ENCODE data around the gene YJU2.

YJU2 gene

DNA sequence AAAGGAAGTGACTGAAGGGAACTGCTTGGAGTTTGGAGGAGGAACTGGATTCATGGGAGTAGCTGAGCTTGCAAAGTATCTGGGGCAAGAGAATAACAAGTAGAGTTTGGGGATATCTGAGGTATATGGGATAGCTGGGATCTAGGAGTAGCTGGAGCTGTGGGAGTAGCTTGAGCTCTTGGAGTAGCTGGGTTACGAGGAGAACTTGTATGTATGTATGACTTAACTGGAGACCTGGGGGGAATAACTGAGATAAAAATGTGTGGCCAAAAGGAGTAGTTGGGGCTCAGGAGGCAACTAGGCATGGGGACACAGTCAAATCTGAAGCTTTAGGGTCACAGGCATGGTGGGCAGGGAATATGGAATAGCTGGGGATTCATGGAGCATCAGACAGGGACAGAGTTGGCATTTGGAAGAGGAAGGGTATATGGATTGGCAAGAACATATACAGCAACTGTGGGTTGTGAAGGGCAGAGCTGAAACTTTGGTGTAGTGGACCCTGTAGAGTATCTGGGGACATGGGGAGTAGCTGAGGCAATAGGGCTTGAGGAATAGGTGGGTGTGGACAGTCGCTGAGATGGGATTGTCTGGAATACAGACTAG, 45.8 kb upstream of the YJU2 start:
- no peaks in the 10 kb centered on the region for H3K4me1 ChIP-seq (ENCODE audit: control insufficient read depth in 1 of 2, insufficient read depth in 1 of 2, low read depth in 1 of 2, low read length in 1 of 2)
- H3K36me3 ChIP-seq = no peaks in the 10 kb centered on the region
- H3K27ac ChIP-seq = no peak overlapping the region
- no peaks in the 10 kb centered on the region for H3K9me3 ChIP-seq
- TF ChIP-seq, protein P1, sequence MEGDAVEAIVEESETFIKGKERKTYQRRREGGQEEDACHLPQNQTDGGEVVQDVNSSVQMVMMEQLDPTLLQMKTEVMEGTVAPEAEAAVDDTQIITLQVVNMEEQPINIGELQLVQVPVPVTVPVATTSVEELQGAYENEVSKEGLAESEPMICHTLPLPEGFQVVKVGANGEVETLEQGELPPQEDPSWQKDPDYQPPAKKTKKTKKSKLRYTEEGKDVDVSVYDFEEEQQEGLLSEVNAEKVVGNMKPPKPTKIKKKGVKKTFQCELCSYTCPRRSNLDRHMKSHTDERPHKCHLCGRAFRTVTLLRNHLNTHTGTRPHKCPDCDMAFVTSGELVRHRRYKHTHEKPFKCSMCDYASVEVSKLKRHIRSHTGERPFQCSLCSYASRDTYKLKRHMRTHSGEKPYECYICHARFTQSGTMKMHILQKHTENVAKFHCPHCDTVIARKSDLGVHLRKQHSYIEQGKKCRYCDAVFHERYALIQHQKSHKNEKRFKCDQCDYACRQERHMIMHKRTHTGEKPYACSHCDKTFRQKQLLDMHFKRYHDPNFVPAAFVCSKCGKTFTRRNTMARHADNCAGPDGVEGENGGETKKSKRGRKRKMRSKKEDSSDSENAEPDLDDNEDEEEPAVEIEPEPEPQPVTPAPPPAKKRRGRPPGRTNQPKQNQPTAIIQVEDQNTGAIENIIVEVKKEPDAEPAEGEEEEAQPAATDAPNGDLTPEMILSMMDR (IDR thresholded peaks at IDR 0.05) = no peak
- H3K27me3 ChIP-seq = peaks cover 67% of the 10 kb centered on the region
- H3K4me3 ChIP-seq (ENCODE audit: low read depth in 1 of 2, low read length in 1 of 2) = no peak overlapping the region

- Histone ChIP-seq H3K9me3 (no peaks in the 10 kb centered on the region), H3K27ac (no peak overlapping the region), H3K27me3 (peaks cover 59% of the 10 kb centered on the region), H3K4me1 (ENCODE audit: control insufficient read depth in 1 of 2, insufficient read depth in 1 of 2, low read depth in 1 of 2, low read length in 1 of 2) (no peaks in the 10 kb centered on the region), H3K36me3 (no peaks in the 10 kb centered on the region), H3K4me3 (ENCODE audit: low read depth in 1 of 2, low read length in 1 of 2) (no peak overlapping the region)
- TF ChIP-seq, protein P1 (IDR thresholded peaks at IDR 0.05) = no peak
Observed at GRCh38 chr19:4201798-4202197, 45.1 kb upstream of the YJU2 start.

DNA sequence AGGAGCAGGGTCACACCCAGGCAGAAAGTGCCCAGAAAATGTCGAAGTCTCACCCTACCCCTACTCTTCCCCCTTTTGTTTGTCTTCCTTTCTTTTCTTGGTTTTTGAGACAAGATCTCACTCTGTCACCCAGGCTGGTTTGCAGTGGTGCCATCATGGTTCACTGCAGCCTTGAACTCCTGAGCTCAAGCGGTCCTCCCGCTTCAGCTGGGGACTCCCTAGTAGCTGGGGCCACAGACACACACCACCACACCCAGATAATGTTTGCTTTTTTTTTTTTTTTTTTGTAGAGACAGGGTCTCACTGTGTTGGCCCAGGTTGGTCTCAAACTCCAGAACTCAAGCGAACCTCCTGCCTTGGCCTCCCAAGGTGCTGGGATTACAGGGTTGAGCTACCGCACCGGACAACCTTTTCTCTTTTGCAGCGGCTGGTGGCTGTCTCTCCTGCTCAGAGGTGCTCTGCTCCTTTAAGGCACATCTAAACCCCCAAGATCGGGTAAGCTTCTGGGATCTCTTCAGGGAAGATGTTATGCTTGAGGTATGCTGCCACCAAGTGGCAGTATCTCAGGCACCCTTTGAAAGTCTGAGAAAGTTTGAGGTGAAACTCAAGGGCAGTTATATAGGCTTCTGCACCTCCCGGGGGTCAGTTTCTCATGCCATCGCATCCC, 39.9 kb upstream of the YJU2 start:
- no peaks in the 10 kb centered on the region for H3K4me1 ChIP-seq (ENCODE audit: control insufficient read depth in 1 of 2, insufficient read depth in 1 of 2, low read depth in 1 of 2, low read length in 1 of 2)
- no peaks in the 10 kb centered on the region for H3K9me3 ChIP-seq
- H3K27ac ChIP-seq = no peak overlapping the region
- no peak overlapping the region for H3K4me3 ChIP-seq (ENCODE audit: low read depth in 1 of 2, low read length in 1 of 2)
- TF ChIP-seq, protein P1 (IDR thresholded peaks at IDR 0.05) = no peak
- H3K36me3 ChIP-seq = no peaks in the 10 kb centered on the region
- peaks cover 8% of the 10 kb centered on the region for H3K27me3 ChIP-seq

DNA sequence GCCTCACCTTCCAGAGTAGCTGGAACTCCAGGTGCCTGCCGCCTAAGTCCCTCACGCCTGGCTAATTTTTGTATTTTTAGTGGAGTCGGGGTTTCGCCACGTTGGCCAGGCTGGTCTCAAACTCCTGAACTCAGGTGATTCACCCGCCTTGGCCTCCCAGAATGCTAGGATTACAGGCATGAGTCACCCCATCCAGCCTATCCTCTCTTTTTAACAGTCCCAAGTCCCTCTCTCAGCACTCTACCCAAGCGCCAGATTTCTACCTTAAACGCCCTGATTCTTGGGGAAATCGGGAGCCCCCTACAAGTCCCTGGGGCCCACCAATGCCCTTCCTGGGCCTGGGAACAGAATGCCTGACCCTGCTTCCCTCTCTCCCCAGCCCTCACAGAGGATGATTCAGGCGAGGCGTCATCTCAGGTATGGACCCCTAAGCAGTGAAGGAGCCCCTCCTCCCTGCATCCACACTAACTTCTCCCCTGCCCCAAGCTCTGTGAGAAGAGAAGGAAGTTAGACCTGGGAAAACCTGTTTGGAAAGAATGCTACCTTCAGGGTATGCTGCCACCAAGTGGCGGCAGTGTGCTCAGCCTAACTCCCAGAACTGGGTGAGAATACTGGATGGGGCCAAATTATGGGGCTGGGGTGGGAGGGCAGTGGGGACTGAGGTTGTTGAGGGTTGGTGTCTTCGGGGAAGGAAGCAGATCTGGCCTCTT, 38.3 kb upstream of the YJU2 start:
- no peaks in the 10 kb centered on the region for H3K4me1 ChIP-seq (ENCODE audit: control insufficient read depth in 1 of 2, insufficient read depth in 1 of 2, low read depth in 1 of 2, low read length in 1 of 2)
- peaks cover 4% of the 10 kb centered on the region for H3K27me3 ChIP-seq
- H3K9me3 ChIP-seq = no peaks in the 10 kb centered on the region
- no peak overlapping the region for H3K27ac ChIP-seq
- H3K36me3 ChIP-seq = no peaks in the 10 kb centered on the region
- no peak overlapping the region for H3K4me3 ChIP-seq (ENCODE audit: low read depth in 1 of 2, low read length in 1 of 2)
- TF ChIP-seq, protein P1 (IDR thresholded peaks at IDR 0.05) = no peak

DNA sequence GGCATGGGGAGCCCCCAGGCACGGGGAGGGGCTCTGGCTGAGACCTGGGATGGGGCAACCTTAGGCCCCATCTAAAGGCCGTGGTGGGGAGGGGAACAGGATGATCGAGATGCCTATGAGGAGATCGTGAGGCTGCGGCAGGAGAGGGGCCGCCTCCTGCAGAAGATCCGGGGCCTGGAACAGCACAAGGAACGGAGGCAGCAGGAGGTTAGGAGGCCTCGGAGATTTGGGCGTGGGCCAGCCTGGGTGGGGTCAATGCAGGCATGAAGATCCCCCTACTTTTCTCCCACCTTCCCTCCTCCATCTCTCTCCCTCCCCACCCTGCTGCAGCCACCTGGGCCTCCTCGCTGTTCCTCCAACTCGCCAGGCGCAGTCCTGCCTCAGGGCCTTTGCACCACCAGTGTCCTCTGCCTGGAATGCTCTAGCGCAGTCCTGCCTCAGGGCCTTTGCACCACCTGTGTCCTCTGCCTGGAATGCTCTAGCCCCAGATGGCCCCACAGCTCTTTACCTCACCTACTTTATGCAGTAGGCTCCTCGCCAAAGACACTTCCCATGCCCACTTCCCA, 36.6 kb upstream of the YJU2 start:
- H3K4me3 ChIP-seq (ENCODE audit: low read depth in 1 of 2, low read length in 1 of 2) = no peak overlapping the region
- peaks cover 4% of the 10 kb centered on the region for H3K27me3 ChIP-seq
- no peaks in the 10 kb centered on the region for H3K9me3 ChIP-seq
- H3K27ac ChIP-seq = no peak overlapping the region
- TF ChIP-seq, protein P1 (IDR thresholded peaks at IDR 0.05) = no peak
- no peaks in the 10 kb centered on the region for H3K36me3 ChIP-seq
- H3K4me1 ChIP-seq (ENCODE audit: control insufficient read depth in 1 of 2, insufficient read depth in 1 of 2, low read depth in 1 of 2, low read length in 1 of 2) = no peaks in the 10 kb centered on the region
